ENCODE data around the gene KCNG2.

GRCh38 chr18:79901665-79902064 is 103.9 kb downstream of the KCNG2 start:
- TF ChIP-seq, protein P1, sequence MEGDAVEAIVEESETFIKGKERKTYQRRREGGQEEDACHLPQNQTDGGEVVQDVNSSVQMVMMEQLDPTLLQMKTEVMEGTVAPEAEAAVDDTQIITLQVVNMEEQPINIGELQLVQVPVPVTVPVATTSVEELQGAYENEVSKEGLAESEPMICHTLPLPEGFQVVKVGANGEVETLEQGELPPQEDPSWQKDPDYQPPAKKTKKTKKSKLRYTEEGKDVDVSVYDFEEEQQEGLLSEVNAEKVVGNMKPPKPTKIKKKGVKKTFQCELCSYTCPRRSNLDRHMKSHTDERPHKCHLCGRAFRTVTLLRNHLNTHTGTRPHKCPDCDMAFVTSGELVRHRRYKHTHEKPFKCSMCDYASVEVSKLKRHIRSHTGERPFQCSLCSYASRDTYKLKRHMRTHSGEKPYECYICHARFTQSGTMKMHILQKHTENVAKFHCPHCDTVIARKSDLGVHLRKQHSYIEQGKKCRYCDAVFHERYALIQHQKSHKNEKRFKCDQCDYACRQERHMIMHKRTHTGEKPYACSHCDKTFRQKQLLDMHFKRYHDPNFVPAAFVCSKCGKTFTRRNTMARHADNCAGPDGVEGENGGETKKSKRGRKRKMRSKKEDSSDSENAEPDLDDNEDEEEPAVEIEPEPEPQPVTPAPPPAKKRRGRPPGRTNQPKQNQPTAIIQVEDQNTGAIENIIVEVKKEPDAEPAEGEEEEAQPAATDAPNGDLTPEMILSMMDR (IDR thresholded peaks at IDR 0.05 in 2 of 3, conservative IDR thresholded peaks at IDR 0.05 in 1 of 3; ENCODE audit: borderline replicate concordance in 1 of 3, insufficient read depth in 1 of 3, low read depth in 2 of 3, low read length in 2 of 3): no peak
- TF ChIP-seq, protein P2, sequence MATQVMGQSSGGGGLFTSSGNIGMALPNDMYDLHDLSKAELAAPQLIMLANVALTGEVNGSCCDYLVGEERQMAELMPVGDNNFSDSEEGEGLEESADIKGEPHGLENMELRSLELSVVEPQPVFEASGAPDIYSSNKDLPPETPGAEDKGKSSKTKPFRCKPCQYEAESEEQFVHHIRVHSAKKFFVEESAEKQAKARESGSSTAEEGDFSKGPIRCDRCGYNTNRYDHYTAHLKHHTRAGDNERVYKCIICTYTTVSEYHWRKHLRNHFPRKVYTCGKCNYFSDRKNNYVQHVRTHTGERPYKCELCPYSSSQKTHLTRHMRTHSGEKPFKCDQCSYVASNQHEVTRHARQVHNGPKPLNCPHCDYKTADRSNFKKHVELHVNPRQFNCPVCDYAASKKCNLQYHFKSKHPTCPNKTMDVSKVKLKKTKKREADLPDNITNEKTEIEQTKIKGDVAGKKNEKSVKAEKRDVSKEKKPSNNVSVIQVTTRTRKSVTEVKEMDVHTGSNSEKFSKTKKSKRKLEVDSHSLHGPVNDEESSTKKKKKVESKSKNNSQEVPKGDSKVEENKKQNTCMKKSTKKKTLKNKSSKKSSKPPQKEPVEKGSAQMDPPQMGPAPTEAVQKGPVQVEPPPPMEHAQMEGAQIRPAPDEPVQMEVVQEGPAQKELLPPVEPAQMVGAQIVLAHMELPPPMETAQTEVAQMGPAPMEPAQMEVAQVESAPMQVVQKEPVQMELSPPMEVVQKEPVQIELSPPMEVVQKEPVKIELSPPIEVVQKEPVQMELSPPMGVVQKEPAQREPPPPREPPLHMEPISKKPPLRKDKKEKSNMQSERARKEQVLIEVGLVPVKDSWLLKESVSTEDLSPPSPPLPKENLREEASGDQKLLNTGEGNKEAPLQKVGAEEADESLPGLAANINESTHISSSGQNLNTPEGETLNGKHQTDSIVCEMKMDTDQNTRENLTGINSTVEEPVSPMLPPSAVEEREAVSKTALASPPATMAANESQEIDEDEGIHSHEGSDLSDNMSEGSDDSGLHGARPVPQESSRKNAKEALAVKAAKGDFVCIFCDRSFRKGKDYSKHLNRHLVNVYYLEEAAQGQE (IDR thresholded peaks at IDR 0.05; ENCODE audit: low read depth): no peak
- no peak for TF ChIP-seq SIN3A (IDR thresholded peaks at IDR 0.05; ENCODE audit: low read depth)

All from HCT116 (cell line).